HepG2 (cell line): ENCODE results near the gene LRRC8D. TPM values are rescaled to one million over a fixed set of nuclear protein-coding genes. Genes with fewer than 3 reads are reported as not detected.

Source experiments
- ATF7-NPFF ChIP-seq: sonication (generic); formaldehyde crosslinking; IDR thresholded peaks from 2 replicates; pipeline ENCODE4 v1.8.1; 2023; ENCODE audit warnings: mild to moderate bottlenecking, low read depth, missing genetic modification reagents, moderate library complexity
- GFI1 ChIP-seq: sonication (generic); formaldehyde crosslinking; IDR thresholded peaks from 2 replicates; pipeline ENCODE4 v1.5.0; 2020; ENCODE audit warnings: missing genetic modification reagents, mild to moderate bottlenecking, borderline replicate concordance
- HNF4G ChIP-seq, 2 experiments: sonication (generic) in 1 of 2; formaldehyde crosslinking in 1 of 2; IDR thresholded peaks; 2 replicates each; pipeline versions ENCODE4 v1.4.0 to v1.6.1; 2011 to 2020; ENCODE audit warnings: borderline replicate concordance in 2 of 2, low read depth in 2 of 2, mild to moderate bottlenecking in 2 of 2, low read length in 1 of 2, missing genetic modification reagents in 1 of 2, moderate library complexity in 1 of 2
- KLF16 ChIP-seq, 2 experiments: sonication (generic) in 1 of 2; formaldehyde crosslinking in 1 of 2; IDR thresholded peaks; 2 replicates each; pipeline versions ENCODE4 v1.6.1 to v1.8.0; 2016 to 2023; ENCODE audit warnings: missing genetic modification reagents in 2 of 2, missing compliant biosample characterization in 1 of 2
- NR2F2 ChIP-seq: IDR thresholded peaks from 2 replicates; pipeline ENCODE4 v1.6.1; 2012; ENCODE audit warnings: low read depth, inconsistent platforms, borderline replicate concordance
- NR2F6 ChIP-seq, 2 experiments: IDR thresholded peaks; 2 replicates each; pipeline ENCODE4 v1.6.1; 2016; ENCODE audit warnings: antibody characterized with exemption in 1 of 2, mild to moderate bottlenecking in 1 of 2
- PITX1 ChIP-seq: sonication (generic); formaldehyde crosslinking; IDR thresholded peaks from 2 replicates; pipeline ENCODE4 v1.5.1; 2020; ENCODE audit warnings: mild to moderate bottlenecking, missing genetic modification reagents
- TCF7 ChIP-seq: sonication (generic); IDR thresholded peaks from 2 replicates; pipeline ENCODE4 v1.6.1; 2016; ENCODE audit warnings: antibody characterized with exemption, low read depth
- ZNF564 ChIP-seq: sonication (generic); formaldehyde crosslinking; IDR thresholded peaks from 2 replicates; pipeline ENCODE4 v1.8.1; 2023; ENCODE audit warnings: mild to moderate bottlenecking, missing genetic modification reagents
- ZNF644 ChIP-seq: IDR thresholded peaks from 2 replicates; pipeline ENCODE4 v1.6.1; 2016; ENCODE audit warnings: low read depth
- polyA plus RNA-seq, 8 experiments: library from polyadenylated mRNA; depleted of rRNA in 3 of 8; stranded (reverse) in 7 of 8; unstranded in 1 of 8; fragments of >200 nt; fragmentation: Illumina TruSeq in 4 of 8; extraction: Trizol in 4 of 8; gene quantifications; 2 replicates each; pipeline versions ENCODE4 v1.2.1 to v1.2.3, GENCODE V29; 2011 to 2016; ENCODE audit warnings: low read depth in 4 of 8, missing spikeins in 1 of 8, mixed read lengths in 1 of 8; ENCODE audit not compliant: insufficient read depth in 1 of 8
- total RNA-seq, 5 experiments: library from RNA; depleted of rRNA; stranded (reverse); fragments of >200 nt; fragmentation: Illumina TruSeq; extraction: Trizol; gene quantifications; 2 replicates each; pipeline ENCODE4 v1.2.3, GENCODE V29; 2016; ENCODE audit warnings: low read depth in 1 of 5
- TF ChIP-seq, protein P1 (sequence below): sonication (generic); formaldehyde crosslinking; IDR thresholded peaks from 2 replicates; pipeline ENCODE4 v1.4.0; 2020; ENCODE audit warnings: missing genetic modification reagents, borderline replicate concordance
- TF ChIP-seq, protein P2 (sequence below): sonication (generic); formaldehyde crosslinking; IDR thresholded peaks from 2 replicates; pipeline ENCODE4 v1.4.0; 2020; ENCODE audit warnings: mild to moderate bottlenecking, missing genetic modification reagents, borderline replicate concordance
- TF ChIP-seq, protein P3 (sequence below): sonication (generic); formaldehyde crosslinking; IDR thresholded peaks from one replicate; pipeline ENCODE4 v1.5.1; 2020; ENCODE audit warnings: mild to moderate bottlenecking, missing genetic modification reagents; ENCODE audit errors: not compliant biosample characterization

Gene LRRC8D
- total and polyA plus RNA-seq, 2 of the 13 experiments (the other 11 are each of a cell fraction or from before 2014, with no cell fraction given), result 29.9 to 45.5 TPM

GRCh38 chr1:89826594-89826993, 5.8 kb downstream of the LRRC8D start (continued):
- peak; percentile 45; the same call in 1 of the 2 replicates for TF ChIP-seq HNF4G (IDR thresholded peaks at IDR 0.05; ENCODE audit: borderline replicate concordance, low read depth, low read length)
- no peak for TF ChIP-seq HNF4G (CRISPR knock-in tag; IDR thresholded peaks at IDR 0.05; ENCODE audit: borderline replicate concordance, low read depth)
- peak; percentile 84 for TF ChIP-seq PITX1 (CRISPR knock-in tag)
- TF ChIP-seq ATF7-NPFF (CRISPR knock-in tag), result no peak
- TF ChIP-seq, protein P1, sequence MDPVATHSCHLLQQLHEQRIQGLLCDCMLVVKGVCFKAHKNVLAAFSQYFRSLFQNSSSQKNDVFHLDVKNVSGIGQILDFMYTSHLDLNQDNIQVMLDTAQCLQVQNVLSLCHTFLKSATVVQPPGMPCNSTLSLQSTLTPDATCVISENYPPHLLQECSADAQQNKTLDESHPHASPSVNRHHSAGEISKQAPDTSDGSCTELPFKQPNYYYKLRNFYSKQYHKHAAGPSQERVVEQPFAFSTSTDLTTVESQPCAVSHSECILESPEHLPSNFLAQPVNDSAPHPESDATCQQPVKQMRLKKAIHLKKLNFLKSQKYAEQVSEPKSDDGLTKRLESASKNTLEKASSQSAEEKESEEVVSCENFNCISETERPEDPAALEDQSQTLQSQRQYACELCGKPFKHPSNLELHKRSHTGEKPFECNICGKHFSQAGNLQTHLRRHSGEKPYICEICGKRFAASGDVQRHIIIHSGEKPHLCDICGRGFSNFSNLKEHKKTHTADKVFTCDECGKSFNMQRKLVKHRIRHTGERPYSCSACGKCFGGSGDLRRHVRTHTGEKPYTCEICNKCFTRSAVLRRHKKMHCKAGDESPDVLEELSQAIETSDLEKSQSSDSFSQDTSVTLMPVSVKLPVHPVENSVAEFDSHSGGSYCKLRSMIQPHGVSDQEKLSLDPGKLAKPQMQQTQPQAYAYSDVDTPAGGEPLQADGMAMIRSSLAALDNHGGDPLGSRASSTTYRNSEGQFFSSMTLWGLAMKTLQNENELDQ (CRISPR knock-in tag), result no peak
- no peak for TF ChIP-seq ZNF564 (CRISPR knock-in tag)
- TF ChIP-seq, protein P2, sequence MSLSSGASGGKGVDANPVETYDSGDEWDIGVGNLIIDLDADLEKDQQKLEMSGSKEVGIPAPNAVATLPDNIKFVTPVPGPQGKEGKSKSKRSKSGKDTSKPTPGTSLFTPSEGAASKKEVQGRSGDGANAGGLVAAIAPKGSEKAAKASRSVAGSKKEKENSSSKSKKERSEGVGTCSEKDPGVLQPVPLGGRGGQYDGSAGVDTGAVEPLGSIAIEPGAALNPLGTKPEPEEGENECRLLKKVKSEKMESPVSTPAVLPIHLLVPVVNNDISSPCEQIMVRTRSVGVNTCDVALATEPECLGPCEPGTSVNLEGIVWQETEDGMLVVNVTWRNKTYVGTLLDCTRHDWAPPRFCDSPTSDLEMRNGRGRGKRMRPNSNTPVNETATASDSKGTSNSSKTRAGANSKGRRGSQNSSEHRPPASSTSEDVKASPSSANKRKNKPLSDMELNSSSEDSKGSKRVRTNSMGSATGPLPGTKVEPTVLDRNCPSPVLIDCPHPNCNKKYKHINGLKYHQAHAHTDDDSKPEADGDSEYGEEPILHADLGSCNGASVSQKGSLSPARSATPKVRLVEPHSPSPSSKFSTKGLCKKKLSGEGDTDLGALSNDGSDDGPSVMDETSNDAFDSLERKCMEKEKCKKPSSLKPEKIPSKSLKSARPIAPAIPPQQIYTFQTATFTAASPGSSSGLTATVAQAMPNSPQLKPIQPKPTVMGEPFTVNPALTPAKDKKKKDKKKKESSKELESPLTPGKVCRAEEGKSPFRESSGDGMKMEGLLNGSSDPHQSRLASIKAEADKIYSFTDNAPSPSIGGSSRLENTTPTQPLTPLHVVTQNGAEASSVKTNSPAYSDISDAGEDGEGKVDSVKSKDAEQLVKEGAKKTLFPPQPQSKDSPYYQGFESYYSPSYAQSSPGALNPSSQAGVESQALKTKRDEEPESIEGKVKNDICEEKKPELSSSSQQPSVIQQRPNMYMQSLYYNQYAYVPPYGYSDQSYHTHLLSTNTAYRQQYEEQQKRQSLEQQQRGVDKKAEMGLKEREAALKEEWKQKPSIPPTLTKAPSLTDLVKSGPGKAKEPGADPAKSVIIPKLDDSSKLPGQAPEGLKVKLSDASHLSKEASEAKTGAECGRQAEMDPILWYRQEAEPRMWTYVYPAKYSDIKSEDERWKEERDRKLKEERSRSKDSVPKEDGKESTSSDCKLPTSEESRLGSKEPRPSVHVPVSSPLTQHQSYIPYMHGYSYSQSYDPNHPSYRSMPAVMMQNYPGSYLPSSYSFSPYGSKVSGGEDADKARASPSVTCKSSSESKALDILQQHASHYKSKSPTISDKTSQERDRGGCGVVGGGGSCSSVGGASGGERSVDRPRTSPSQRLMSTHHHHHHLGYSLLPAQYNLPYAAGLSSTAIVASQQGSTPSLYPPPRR (CRISPR knock-in tag), result peak; percentile 92
- peak; percentile 97 for TF ChIP-seq NR2F2
- TF ChIP-seq ZNF644 (CRISPR knock-in tag), result 0 out of 2 replicates have a peak, but pooled peaks have one; percentile 18
- peak in 1 of 2 experiments; percentile 74; a peak in 1 of 4 replicates for TF ChIP-seq KLF16 (CRISPR knock-in tag; IDR thresholded peaks at IDR 0.05)
- peak; percentile 83 for TF ChIP-seq GFI1 (CRISPR knock-in tag)
- TF ChIP-seq, protein P3, sequence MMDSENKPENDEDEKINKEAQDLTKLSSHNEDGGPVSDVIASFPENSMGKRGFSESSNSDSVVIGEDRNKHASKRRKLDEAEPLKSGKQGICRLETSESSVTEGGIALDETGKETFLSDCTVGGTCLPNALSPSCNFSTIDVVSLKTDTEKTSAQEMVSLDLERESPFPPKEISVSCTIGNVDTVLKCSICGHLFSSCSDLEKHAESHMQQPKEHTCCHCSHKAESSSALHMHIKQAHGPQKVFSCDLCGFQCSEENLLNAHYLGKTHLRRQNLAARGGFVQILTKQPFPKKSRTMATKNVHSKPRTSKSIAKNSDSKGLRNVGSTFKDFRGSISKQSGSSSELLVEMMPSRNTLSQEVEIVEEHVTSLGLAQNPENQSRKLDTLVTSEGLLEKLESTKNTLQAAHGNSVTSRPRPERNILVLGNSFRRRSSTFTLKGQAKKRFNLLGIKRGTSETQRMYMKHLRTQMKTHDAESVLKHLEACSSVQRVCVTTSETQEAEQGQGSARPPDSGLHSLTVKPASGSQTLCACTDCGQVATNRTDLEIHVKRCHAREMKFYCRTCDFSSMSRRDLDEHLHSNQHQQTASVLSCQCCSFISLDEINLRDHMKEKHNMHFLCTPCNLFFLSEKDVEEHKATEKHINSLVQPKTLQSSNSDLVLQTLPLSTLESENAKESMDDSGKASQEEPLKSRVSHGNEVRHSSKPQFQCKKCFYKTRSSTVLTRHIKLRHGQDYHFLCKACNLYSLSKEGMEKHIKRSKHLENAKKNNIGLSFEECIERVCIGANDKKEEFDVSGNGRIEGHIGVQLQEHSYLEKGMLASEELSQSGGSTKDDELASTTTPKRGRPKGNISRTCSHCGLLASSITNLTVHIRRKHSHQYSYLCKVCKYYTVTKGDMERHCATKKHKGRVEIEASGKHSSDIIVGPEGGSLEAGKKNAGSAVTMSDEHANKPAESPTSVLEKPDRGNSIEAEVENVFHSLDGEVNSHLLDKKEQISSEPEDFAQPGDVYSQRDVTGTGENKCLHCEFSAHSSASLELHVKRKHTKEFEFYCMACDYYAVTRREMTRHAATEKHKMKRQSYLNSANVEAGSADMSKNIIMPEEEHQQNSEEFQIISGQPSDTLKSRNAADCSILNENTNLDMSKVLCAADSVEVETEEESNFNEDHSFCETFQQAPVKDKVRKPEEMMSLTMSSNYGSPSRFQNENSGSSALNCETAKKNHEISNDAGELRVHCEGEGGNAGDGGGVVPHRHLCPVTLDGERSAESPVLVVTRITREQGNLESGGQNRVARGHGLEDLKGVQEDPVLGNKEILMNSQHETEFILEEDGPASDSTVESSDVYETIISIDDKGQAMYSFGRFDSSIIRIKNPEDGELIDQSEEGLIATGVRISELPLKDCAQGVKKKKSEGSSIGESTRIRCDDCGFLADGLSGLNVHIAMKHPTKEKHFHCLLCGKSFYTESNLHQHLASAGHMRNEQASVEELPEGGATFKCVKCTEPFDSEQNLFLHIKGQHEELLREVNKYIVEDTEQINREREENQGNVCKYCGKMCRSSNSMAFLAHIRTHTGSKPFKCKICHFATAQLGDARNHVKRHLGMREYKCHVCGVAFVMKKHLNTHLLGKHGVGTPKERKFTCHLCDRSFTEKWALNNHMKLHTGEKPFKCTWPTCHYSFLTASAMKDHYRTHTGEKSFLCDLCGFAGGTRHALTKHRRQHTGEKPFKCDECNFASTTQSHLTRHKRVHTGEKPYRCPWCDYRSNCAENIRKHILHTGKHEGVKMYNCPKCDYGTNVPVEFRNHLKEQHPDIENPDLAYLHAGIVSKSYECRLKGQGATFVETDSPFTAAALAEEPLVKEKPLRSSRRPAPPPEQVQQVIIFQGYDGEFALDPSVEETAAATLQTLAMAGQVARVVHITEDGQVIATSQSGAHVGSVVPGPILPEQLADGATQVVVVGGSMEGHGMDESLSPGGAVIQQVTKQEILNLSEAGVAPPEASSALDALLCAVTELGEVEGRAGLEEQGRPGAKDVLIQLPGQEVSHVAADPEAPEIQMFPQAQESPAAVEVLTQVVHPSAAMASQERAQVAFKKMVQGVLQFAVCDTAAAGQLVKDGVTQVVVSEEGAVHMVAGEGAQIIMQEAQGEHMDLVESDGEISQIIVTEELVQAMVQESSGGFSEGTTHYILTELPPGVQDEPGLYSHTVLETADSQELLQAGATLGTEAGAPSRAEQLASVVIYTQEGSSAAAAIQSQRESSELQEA (CRISPR knock-in tag), result no peak
- peak; percentile 91 for TF ChIP-seq TCF7
- TF ChIP-seq NR2F6 (IDR thresholded peaks at IDR 0.05), result peak; percentile 90
- TF ChIP-seq NR2F6 (CRISPR knock-in tag; IDR thresholded peaks at IDR 0.05), result 0 out of 2 replicates have a peak, but pooled peaks have one; percentile 33
